PC-3 (cell line): ENCODE results near the gene PPM1L. TPM values are rescaled to one million over a fixed set of nuclear protein-coding genes. Genes with fewer than 3 reads are reported as not detected.

Experiments used
- ATAC-seq: fragments of 200-7000 bp; cut with Tn5 transposase; 2 replicates; pipeline ENCODE4 v1.9.1; 2020; ENCODE audit warnings: mild to moderate bottlenecking, moderate library complexity
- BruUV-seq: library from RNA; stranded (reverse); fragments of 400-500 nt; replicated peaks from 2 replicates; lab custom pipeline; 2021; lab: Mats Ljungman, UMichigan
- CTCF ChIA-PET: fragments of 300-600 bp; sonication (Branson Sonifier 250); formaldehyde crosslinking; loops from one replicate; lab custom pipeline; 2022; ENCODE audit warnings: antibody characterized with exemption; lab: Charles Lee
- POLR2A ChIA-PET: fragments of 300-600 bp; sonication (Branson Sonifier 250); formaldehyde crosslinking; loops from one replicate; lab custom pipeline; 2022; ENCODE audit warnings: antibody characterized with exemption; ENCODE audit not compliant: unreplicated experiment; lab: Charles Lee
- DNase-seq: peaks from one replicate; pipeline ENCODE4 v3.0.0-alpha.2; 2015
- H2AFZ ChIP-seq: fragments of 300-600 bp; sonication (generic); 2 replicates; pipeline ENCODE4 v1.6.0; 2016; ENCODE audit warnings: antibody characterized with exemption, low read length
- H3F3A ChIP-seq: fragments of 300-600 bp; sonication (generic); one replicate; pipeline ENCODE4 v1.6.0; 2017; ENCODE audit warnings: antibody characterized with exemption, low read length, control low read depth, mild to moderate bottlenecking; ENCODE audit not compliant: unreplicated experiment
- H3K27ac ChIP-seq: fragments of 300-600 bp; sonication (generic); 2 replicates; pipeline ENCODE4 v1.5.1; 2016; ENCODE audit warnings: mild to moderate bottlenecking, low read length
- H3K27me3 ChIP-seq: fragments of 300-600 bp; sonication (generic); 2 replicates; pipeline ENCODE4 v1.6.1; 2016; ENCODE audit warnings: low read length, mixed read lengths
- H3K36me3 ChIP-seq: fragments of 300-600 bp; sonication (generic); 2 replicates; pipeline ENCODE4 v1.6.1; 2016; ENCODE audit warnings: low read depth, mixed run types, low read length, mixed read lengths
- H3K4me1 ChIP-seq: fragments of 300-600 bp; sonication (generic); 2 replicates; pipeline ENCODE4 v1.5.1; 2016; ENCODE audit warnings: low read length; ENCODE audit not compliant: insufficient read depth
- H3K4me2 ChIP-seq: fragments of 300-600 bp; sonication (generic); 2 replicates; pipeline ENCODE4 v1.6.0; 2016; ENCODE audit warnings: low read length
- H3K4me3 ChIP-seq: fragments of 300-600 bp; sonication (generic); 2 replicates; pipeline ENCODE4 v1.5.1; 2016; ENCODE audit warnings: mild to moderate bottlenecking, low read length, mixed read lengths
- H3K79me2 ChIP-seq: fragments of 300-600 bp; sonication (generic); 2 replicates; pipeline ENCODE4 v1.6.1; 2017; ENCODE audit warnings: low read length, mixed read lengths
- H3K9ac ChIP-seq: fragments of 300-600 bp; sonication (generic); 2 replicates; pipeline ENCODE4 v1.6.0; 2016; ENCODE audit warnings: mild to moderate bottlenecking, low read length
- H3K9me2 ChIP-seq: fragments of 300-600 bp; sonication (generic); replicated peaks from 2 replicates; pipeline ENCODE4 v1.6.1; 2016; ENCODE audit warnings: mixed run types, low read length, mixed read lengths
- H3K9me3 ChIP-seq: fragments of 300-600 bp; sonication (generic); 2 replicates; pipeline ENCODE4 v1.6.1; 2016; ENCODE audit warnings: low read length, mixed read lengths
- H4K20me1 ChIP-seq: fragments of 300-600 bp; sonication (generic); 2 replicates; pipeline ENCODE4 v1.6.1; 2016; ENCODE audit warnings: low read length, mixed read lengths
- CTCF ChIP-seq: fragments of 300-600 bp; sonication (generic); conservative IDR thresholded peaks from 2 replicates; pipeline ENCODE4 v1.5.1; 2017; ENCODE audit warnings: antibody characterized with exemption, low read depth, mild to moderate bottlenecking, low read length
- EZH2 ChIP-seq: fragments of 300-600 bp; sonication (generic); IDR thresholded peaks from one replicate; pipeline ENCODE4 v1.6.1; 2017; ENCODE audit warnings: antibody characterized with exemption, mild to moderate bottlenecking, low read length; ENCODE audit not compliant: unreplicated experiment
- EZH2phosphoT487 ChIP-seq: fragments of 300-600 bp; sonication (generic); IDR thresholded peaks from 2 replicates; pipeline ENCODE4 v1.6.1; 2018; ENCODE audit warnings: mild to moderate bottlenecking, antibody characterized with exemption, low read length, borderline replicate concordance
- intact Hi-C: fragments of 100-400 bp; cut with micrococcal nuclease; formaldehyde crosslinking; loops from 2 replicates; pipeline ENCODE4 v1.9.0; 2023
- total RNA-seq: library from RNA; depleted of rRNA; stranded (reverse); fragments of >200 nt; gene quantifications from 2 replicates; pipeline ENCODE4 v1.2.3, GENCODE V29; 2014

Gene PPM1L
- total RNA-seq, 1 experiment from 2014 or later, result 7.0 TPM

GRCh38 chr3:160885791-160886286 lies 129.8 kb downstream of the PPM1L start:
- Histone ChIP-seq H3K79me2 (no peaks in the 10 kb centered on the region), H3K9ac (no peak overlapping the region), H3K27me3 (no peaks in the 10 kb centered on the region), H2AFZ (no peak overlapping the region), H3F3A (no peaks in the 10 kb centered on the region), H4K20me1 (no peaks in the 10 kb centered on the region), H3K9me3 (no peaks in the 10 kb centered on the region), H3K9me2 (no peaks in the 10 kb centered on the region), H3K27ac (no peak overlapping the region), H3K4me3 (no peak overlapping the region), H3K36me3 (no peaks in the 10 kb centered on the region), H3K4me2 (no peak overlapping the region), H3K4me1 (no peaks in the 10 kb centered on the region; the same call in 1 of the 2 replicates)
- ChIA-PET CTCF (no interaction called here), POLR2A (no interaction called here)
- intact Hi-C loops, result no loop called here
- ATAC-seq, result peak; percentile 55
- BruUV-seq, result no TSS peak
- no peak for TF ChIP-seq EZH2
- TF ChIP-seq CTCF, result no peak
- TF ChIP-seq EZH2phosphoT487, result no peak
- DNase-seq, result peak; percentile 45

GRCh38 chr3:160886421-160886820 lies 130.4 kb downstream of the PPM1L start:
- Histone ChIP-seq H3K4me3 (no peak overlapping the region), H3K4me1 (no peaks in the 10 kb centered on the region; the same call in 1 of the 2 replicates), H4K20me1 (no peaks in the 10 kb centered on the region), H3K9me3 (no peaks in the 10 kb centered on the region), H3K79me2 (no peaks in the 10 kb centered on the region), H3K27me3 (no peaks in the 10 kb centered on the region), H3F3A (no peaks in the 10 kb centered on the region), H3K9me2 (no peaks in the 10 kb centered on the region), H3K27ac (no peak overlapping the region), H3K4me2 (no peak overlapping the region), H3K9ac (no peak overlapping the region), H3K36me3 (no peaks in the 10 kb centered on the region), H2AFZ (no peak overlapping the region)
- DNase-seq (no peak), ATAC-seq (no peak)
- intact Hi-C loops, result no loop called here
- POLR2A ChIA-PET, result no interaction called here
- CTCF ChIA-PET, result no interaction called here
- no TSS peak for BruUV-seq
- no peak for TF ChIP-seq EZH2
- no peak for TF ChIP-seq EZH2phosphoT487
- TF ChIP-seq CTCF, result no peak

- Histone ChIP-seq H3K79me2 (no peaks in the 10 kb centered on the region), H3F3A (no peaks in the 10 kb centered on the region), H4K20me1 (no peaks in the 10 kb centered on the region), H3K9me3 (no peaks in the 10 kb centered on the region), H2AFZ (no peak overlapping the region), H3K4me2 (no peak overlapping the region), H3K9me2 (no peaks in the 10 kb centered on the region), H3K36me3 (no peaks in the 10 kb centered on the region), H3K4me1 (no peaks in the 10 kb centered on the region), H3K4me3 (no peak overlapping the region), H3K27ac (no peak overlapping the region), H3K27me3 (no peaks in the 10 kb centered on the region), H3K9ac (no peak overlapping the region)
- intact Hi-C loops, result no loop called here
- ATAC-seq, result no peak
- no peak for TF ChIP-seq CTCF
- no peak for TF ChIP-seq EZH2phosphoT487
- no peak for TF ChIP-seq EZH2
- no TSS peak for BruUV-seq
- POLR2A ChIA-PET, result no interaction called here
- CTCF ChIA-PET, result no interaction called here
- DNase-seq, result no peak
Observed at GRCh38 chr3:160893207-160893606, 137.2 kb downstream of the PPM1L start.
